Lower leg skin (tissue), 3 donors: ENCODE data around the gene GINS1.

Experiments used
- CTCF ChIP-seq, 3 donors: fragments of 450-650 bp; IDR thresholded peaks; one replicate each; pipeline ENCODE4 v1.5.1; 2016; ENCODE audit warnings: antibody characterized with exemption in 3 of 3, mild to moderate bottlenecking in 3 of 3, moderate library complexity in 2 of 3
- POLR2A ChIP-seq, 2 donors: fragments of 450-650 bp; IDR thresholded peaks; one replicate each; pipeline ENCODE4 v1.6.1; 2016 to 2017; ENCODE audit warnings: antibody characterized with exemption in 2 of 2, mild to moderate bottlenecking in 1 of 2, moderate library complexity in 1 of 2

- TF ChIP-seq CTCF (IDR thresholded peaks at IDR 0.05) (no peak), POLR2A (IDR thresholded peaks at IDR 0.05) (no peak)
Measured at GRCh38 chr20:25408170-25408547, 686 bp downstream of the GINS1 start.
